Mesendoderm (in vitro differentiated cells): ENCODE measurements around the gene ATP9A.

ENCODE experiments used
- DNase-seq: peaks from one replicate; pipeline ENCODE4 v3.0.0; 2013
- H2AK5ac ChIP-seq: 2 replicates; pipeline ENCODE4 v1.6.1; 2013; ENCODE audit warnings: low read length, inconsistent platforms
- H2BK120ac ChIP-seq: 2 replicates; pipeline ENCODE4 v1.6.1; 2013; ENCODE audit warnings: low read depth, mild to moderate bottlenecking, low read length, moderate library complexity, mixed read lengths
- H2BK15ac ChIP-seq: replicated peaks from 2 replicates; pipeline ENCODE4 v1.6.1; 2013; ENCODE audit warnings: low read depth, mild to moderate bottlenecking, moderate library complexity
- H2BK5ac ChIP-seq: 2 replicates; pipeline ENCODE4 v1.6.1; 2013; ENCODE audit warnings: low read length, inconsistent platforms
- H3K18ac ChIP-seq: 2 replicates; pipeline ENCODE4 v1.6.1; 2013; ENCODE audit warnings: mild to moderate bottlenecking, low read length, mixed read lengths
- H3K23ac ChIP-seq: one replicate; pipeline ENCODE4 v1.6.1; 2013; ENCODE audit warnings: low read length
- H3K27ac ChIP-seq: 2 replicates; pipeline ENCODE4 v1.5.1; 2013; ENCODE audit warnings: low read depth, mild to moderate bottlenecking, inconsistent platforms, low read length, moderate library complexity
- H3K27me3 ChIP-seq: 2 replicates; pipeline ENCODE4 v1.6.1; 2013; ENCODE audit warnings: low read length, control low read depth, mild to moderate bottlenecking, inconsistent platforms; ENCODE audit not compliant: insufficient read depth, poor library complexity
- H3K36me3 ChIP-seq: 2 replicates; pipeline ENCODE4 v1.6.1; 2013; ENCODE audit warnings: low read length, inconsistent platforms; ENCODE audit not compliant: control insufficient read depth, insufficient read depth
- H3K4ac ChIP-seq: one replicate; pipeline ENCODE4 v1.6.1; 2013; ENCODE audit warnings: low read depth, mild to moderate bottlenecking, low read length, moderate library complexity
- H3K4me1 ChIP-seq: 2 replicates; pipeline ENCODE4 v1.6.1; 2013; ENCODE audit warnings: low read depth, low read length, inconsistent platforms; ENCODE audit not compliant: control insufficient read depth
- H3K4me2 ChIP-seq: 2 replicates; pipeline ENCODE4 v1.6.1; 2013; ENCODE audit warnings: low read length
- H3K4me3 ChIP-seq: 2 replicates; pipeline ENCODE4 v1.5.1; 2013; ENCODE audit warnings: mild to moderate bottlenecking, low read length
- H3K56ac ChIP-seq: one replicate; pipeline ENCODE4 v1.6.1; 2013; ENCODE audit warnings: low read length
- H3K79me1 ChIP-seq: 2 replicates; pipeline ENCODE4 v1.6.1; 2013; ENCODE audit warnings: low read length, inconsistent platforms
- H3K79me2 ChIP-seq: 2 replicates; pipeline ENCODE4 v1.6.1; 2013; ENCODE audit warnings: mild to moderate bottlenecking, low read length; ENCODE audit not compliant: control insufficient read depth, insufficient read depth
- H3K9ac ChIP-seq: 2 replicates; pipeline ENCODE4 v1.6.1; 2013; ENCODE audit warnings: low read length, inconsistent platforms
- H4K5ac ChIP-seq: one replicate; pipeline ENCODE4 v1.6.1; 2013; ENCODE audit warnings: low read length
- H4K8ac ChIP-seq: one replicate; pipeline ENCODE4 v1.6.1; 2013; ENCODE audit warnings: low read depth, mild to moderate bottlenecking, control low read depth, low read length, moderate library complexity
- WGBS: extraction: QIAGEN DNeasy Blood & Tissue Kit; methylation state at CpG from one replicate; pipeline ENCODE4 v1.1.7; 2013; ENCODE audit warnings: low lambda C conversion rate, missing lambda C conversion rate; ENCODE audit not compliant: insufficient coverage; ENCODE audit errors: extremely low coverage; 5-methylcytosine and 5-hydroxymethylcytosine counted together

ATP9A gene

DNA sequence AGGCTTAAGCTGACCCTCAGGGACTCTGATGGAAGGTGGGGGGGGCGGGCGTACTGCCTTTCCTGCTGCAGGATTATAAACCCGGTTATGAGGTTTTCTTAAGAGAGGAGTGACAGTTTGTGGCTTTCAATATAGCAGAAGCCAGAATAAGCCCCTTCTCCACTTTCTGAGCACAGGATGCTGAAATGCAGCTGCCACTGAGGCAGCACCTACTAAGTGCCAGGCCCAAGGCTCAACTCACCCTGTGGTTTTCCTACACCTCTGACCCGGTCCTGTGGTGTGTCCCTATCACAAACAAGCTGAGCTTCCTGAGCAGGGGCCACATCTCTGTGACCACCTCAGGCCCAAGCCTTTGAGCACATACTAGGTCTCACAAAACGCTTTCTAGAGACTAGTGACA is 166.1 kb downstream of the ATP9A start:
- no peak overlapping the region for H3K18ac ChIP-seq

DNA sequence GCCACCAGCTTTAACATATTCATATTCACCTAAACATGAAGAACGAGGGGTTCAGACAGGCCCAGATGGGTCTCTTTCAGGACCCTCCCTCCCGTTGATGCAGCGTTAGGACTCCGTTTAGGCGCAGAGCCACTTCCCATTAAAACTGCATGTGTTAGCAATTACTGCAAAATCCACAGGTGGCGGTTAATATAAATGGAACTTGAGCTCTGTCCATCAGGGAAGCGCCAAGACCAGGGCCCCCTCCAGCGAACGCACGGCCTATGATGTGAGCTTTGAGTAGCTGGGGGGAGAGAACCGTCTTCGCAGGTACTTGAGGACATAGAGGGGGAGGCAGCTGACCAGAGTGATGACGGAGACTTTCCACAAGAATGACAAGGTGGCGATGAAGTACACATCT is 167.2 kb downstream of the ATP9A start:
- H3K9ac ChIP-seq, result no peak overlapping the region
- no peak overlapping the region for H3K4ac ChIP-seq
- no peak overlapping the region for H3K27ac ChIP-seq
- no peak overlapping the region for H2BK120ac ChIP-seq
- H3K23ac ChIP-seq, result no peak overlapping the region
- H2BK5ac ChIP-seq, result no peak overlapping the region
- no peaks in the 10 kb centered on the region for H3K79me1 ChIP-seq
- H3K4me3 ChIP-seq, result no peak overlapping the region
- H4K8ac ChIP-seq, result no peak overlapping the region
- H3K56ac ChIP-seq, result no peak overlapping the region
- no peaks in the 10 kb centered on the region for H3K4me1 ChIP-seq
- no peak overlapping the region for H2AK5ac ChIP-seq
- no peak for DNase-seq
- H2BK15ac ChIP-seq, result no peak overlapping the region
- no peaks in the 10 kb centered on the region for H3K36me3 ChIP-seq
- H3K4me2 ChIP-seq, result no peak overlapping the region
- no peaks in the 10 kb centered on the region for H3K79me2 ChIP-seq
- H3K18ac ChIP-seq, result no peak overlapping the region
- no peaks in the 10 kb centered on the region for H3K27me3 ChIP-seq
- no peak overlapping the region for H4K5ac ChIP-seq
- WGBS, result no CpG with 5 or more reads among the region's 14 CpGs

More for the DNA sequence above, 166.1 kb downstream of the ATP9A start:
- H3K79me1 ChIP-seq, result no peaks in the 10 kb centered on the region
- no peaks in the 10 kb centered on the region for H3K27me3 ChIP-seq
- H2AK5ac ChIP-seq, result no peak overlapping the region
- no peak overlapping the region for H3K56ac ChIP-seq
- H2BK120ac ChIP-seq, result no peak overlapping the region
- no peak overlapping the region for H3K9ac ChIP-seq
- DNase-seq, result no peak
- H4K5ac ChIP-seq, result no peak overlapping the region
- H2BK5ac ChIP-seq, result no peak overlapping the region
- H3K79me2 ChIP-seq, result no peaks in the 10 kb centered on the region
- no peaks in the 10 kb centered on the region for H3K4me1 ChIP-seq
- no peak overlapping the region for H3K4me3 ChIP-seq
- no peak overlapping the region for H4K8ac ChIP-seq
- no peak overlapping the region for H3K4me2 ChIP-seq
- no CpG with 5 or more reads among the region's 5 CpGs for WGBS
- no peaks in the 10 kb centered on the region for H3K36me3 ChIP-seq
- H2BK15ac ChIP-seq, result no peak overlapping the region
- no peak overlapping the region for H3K4ac ChIP-seq
- H3K23ac ChIP-seq, result no peak overlapping the region
- H3K27ac ChIP-seq, result no peak overlapping the region

DNA sequence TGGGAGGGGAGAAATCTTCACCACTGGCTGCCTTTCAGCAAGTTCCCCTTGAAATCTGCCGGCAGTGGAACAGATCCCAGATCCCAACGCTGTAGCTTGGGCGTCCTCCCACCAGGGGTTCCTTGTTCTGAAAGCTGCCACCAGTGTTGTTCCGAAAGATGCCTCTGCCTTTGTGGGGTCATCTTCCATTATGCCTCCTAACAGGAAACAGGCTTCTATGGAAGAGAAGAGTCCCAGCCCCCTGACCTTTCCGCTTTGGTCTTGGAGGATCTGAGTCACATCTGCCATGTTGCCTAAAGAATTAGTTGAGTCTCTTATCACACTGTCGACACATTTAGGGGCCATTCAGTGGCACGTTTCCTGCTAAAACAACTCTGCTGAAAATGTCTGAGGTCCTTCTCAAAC is 168.2 kb downstream of the ATP9A start:
- Histone ChIP-seq H3K27ac (no peak overlapping the region), H4K8ac (no peak overlapping the region), H3K79me1 (no peaks in the 10 kb centered on the region), H3K4me3 (no peak overlapping the region), H3K4me1 (no peaks in the 10 kb centered on the region), H2BK5ac (no peak overlapping the region), H3K36me3 (no peaks in the 10 kb centered on the region), H3K18ac (no peak overlapping the region), H2BK15ac (no peak overlapping the region), H3K23ac (no peak overlapping the region), H2AK5ac (no peak overlapping the region), H3K4ac (no peak overlapping the region), H3K9ac (no peak overlapping the region), H3K27me3 (no peaks in the 10 kb centered on the region), H4K5ac (no peak overlapping the region), H3K56ac (no peak overlapping the region), H3K4me2 (no peak overlapping the region), H3K79me2 (no peaks in the 10 kb centered on the region), H2BK120ac (no peak overlapping the region)
- peak; percentile 45 for DNase-seq
- WGBS, result no CpG with 5 or more reads among the region's 7 CpGs

DNA sequence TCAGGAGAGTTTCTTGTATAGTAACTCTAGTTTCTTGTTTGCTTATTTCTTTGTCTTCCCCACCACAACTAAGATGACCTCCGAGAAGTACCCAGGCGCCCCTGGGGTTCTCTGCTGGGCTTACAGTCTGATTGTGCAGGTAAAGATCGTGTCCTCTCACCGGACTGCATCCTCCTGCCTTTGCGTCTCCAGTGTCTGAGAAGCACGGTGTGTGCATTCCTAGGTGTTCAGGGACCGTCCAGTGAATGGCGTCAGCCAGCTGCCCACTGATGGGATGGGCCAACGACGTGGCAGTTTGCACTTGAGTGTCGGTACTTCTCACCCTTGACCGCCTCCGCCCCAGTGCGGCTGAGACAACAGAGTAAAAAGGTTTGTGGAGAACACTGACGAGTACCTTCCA is 169.6 kb downstream of the ATP9A start:
- no peak overlapping the region for H2BK15ac ChIP-seq
- H3K27ac ChIP-seq, result no peak overlapping the region
- H3K23ac ChIP-seq, result no peak overlapping the region
- H2BK120ac ChIP-seq, result no peak overlapping the region
- H3K18ac ChIP-seq, result no peak overlapping the region
- no peak overlapping the region for H3K56ac ChIP-seq
- no CpG with 5 or more reads among the region's 15 CpGs for WGBS
- no peaks in the 10 kb centered on the region for H3K4me1 ChIP-seq
- no peak overlapping the region for H4K8ac ChIP-seq
- no peak for DNase-seq
- no peak overlapping the region for H2AK5ac ChIP-seq
- no peak overlapping the region for H3K4me2 ChIP-seq
- no peak overlapping the region for H4K5ac ChIP-seq
- H2BK5ac ChIP-seq, result no peak overlapping the region
- H3K79me1 ChIP-seq, result no peaks in the 10 kb centered on the region
- H3K36me3 ChIP-seq, result no peaks in the 10 kb centered on the region
- no peak overlapping the region for H3K4me3 ChIP-seq
- no peaks in the 10 kb centered on the region for H3K79me2 ChIP-seq
- no peak overlapping the region for H3K9ac ChIP-seq
- no peak overlapping the region for H3K4ac ChIP-seq
- no peaks in the 10 kb centered on the region for H3K27me3 ChIP-seq

DNA sequence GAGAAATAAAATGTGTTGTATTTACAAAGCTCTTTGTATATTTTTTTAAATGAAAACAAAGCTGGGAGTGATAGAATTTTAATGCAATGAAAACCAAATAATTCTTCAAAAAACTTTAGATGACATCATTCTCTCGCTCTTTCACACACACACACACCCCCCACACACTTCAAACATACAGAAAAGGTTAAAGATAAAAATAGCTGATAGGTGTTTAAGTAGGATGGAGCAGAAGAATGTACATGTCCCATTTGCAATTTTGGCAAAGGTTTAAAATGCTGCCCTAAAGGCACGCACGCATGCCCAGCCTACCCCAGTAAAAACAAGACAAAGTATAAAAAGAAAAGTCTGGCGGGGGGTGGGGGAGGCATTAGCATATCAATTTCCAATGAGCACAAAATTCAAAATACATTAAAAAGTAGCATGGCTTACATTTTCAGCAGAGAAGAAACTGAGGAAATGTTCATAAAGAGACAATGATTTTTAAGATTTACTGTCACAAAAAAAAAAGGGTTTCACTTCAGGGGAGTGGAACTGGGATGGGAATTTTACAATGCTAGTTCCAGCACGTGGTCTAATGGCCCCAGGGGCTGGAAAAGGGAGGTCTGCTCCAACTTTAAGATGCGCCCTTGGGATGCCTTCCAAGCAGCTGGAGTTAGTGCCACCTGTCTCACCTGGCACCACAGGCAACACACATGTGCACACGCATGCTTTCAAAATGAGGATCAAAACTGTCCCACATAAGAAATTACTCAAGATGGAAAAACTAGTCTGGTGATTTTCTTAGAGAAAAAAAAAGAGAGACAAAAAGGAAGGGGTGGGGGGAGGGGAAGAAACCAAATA is 170.6 kb downstream of the ATP9A start:
- Histone ChIP-seq H3K27ac (no peak overlapping the region), H4K5ac (no peak overlapping the region), H4K8ac (no peak overlapping the region), H3K36me3 (no peaks in the 10 kb centered on the region), H3K27me3 (no peaks in the 10 kb centered on the region), H2BK120ac (no peak overlapping the region), H3K79me2 (no peaks in the 10 kb centered on the region), H3K4me3 (no peak overlapping the region), H2BK5ac (no peak overlapping the region), H3K4me1 (no peaks in the 10 kb centered on the region), H3K18ac (no peak overlapping the region), H3K56ac (no peak overlapping the region), H2AK5ac (no peak overlapping the region), H3K23ac (no peak overlapping the region), H3K79me1 (no peaks in the 10 kb centered on the region), H3K4ac (no peak overlapping the region), H2BK15ac (no peak overlapping the region), H3K9ac (no peak overlapping the region), H3K4me2 (no peak overlapping the region)
- WGBS, result 100% methylated on average over 1 of the region's 7 CpGs
- DNase-seq, result no peak
